AG04450 (cell line): ENCODE measurements around the gene PAK2. TPM values are rescaled to one million over a fixed set of nuclear protein-coding genes. Genes with fewer than 3 reads are reported as not detected.
"Not testable (repeated sequence)": the region's sequence is repeated elsewhere in the genome, so short reads cannot be mapped to it uniquely, and the experiment has no call there.

Experiments used
- CTCF ChIA-PET: fragments of 300-600, 350-600 bp; formaldehyde crosslinking; extraction: SDS; loops from one replicate; lab custom pipeline; 2022; ENCODE audit warnings: antibody characterized with exemption, inconsistent platforms; lab: Charles Lee
- POLR2A ChIA-PET: fragments of 350-600 bp; formaldehyde crosslinking; extraction: SDS; loops from one replicate; lab custom pipeline; 2021; ENCODE audit warnings: antibody characterized with exemption, inconsistent platforms; lab: Yijun Ruan, JAX
- DNase-seq: peaks from one replicate; pipeline ENCODE4 v3.0.0-alpha.2; 2011; ENCODE audit warnings: low read depth, low spot score
- H3K27ac ChIP-seq: one replicate; pipeline ENCODE4 v1.5.1; 2012; ENCODE audit warnings: low read depth, low read length, control low read depth
- H3K27me3 ChIP-seq: one replicate; pipeline ENCODE4 v1.6.0; 2012; ENCODE audit warnings: low read length; ENCODE audit not compliant: control insufficient read depth, insufficient read depth
- H3K4me3 ChIP-seq: 2 replicates; pipeline ENCODE4 v1.5.1; 2011; ENCODE audit warnings: mild to moderate bottlenecking, low read depth, low read length, control low read depth
- H3K9me3 ChIP-seq: 2 replicates; pipeline ENCODE4 v1.5.1; 2012; ENCODE audit warnings: low read length; ENCODE audit not compliant: control insufficient read depth, insufficient read depth
- CTCF ChIP-seq: IDR thresholded peaks from 2 replicates; pipeline ENCODE4 v1.5.1; 2011; ENCODE audit warnings: low read depth, low read length, control low read depth, inconsistent platforms
- polyA plus RNA-seq: library from polyadenylated mRNA; depleted of rRNA; stranded (reverse); fragments of >200 nt; gene quantifications from 2 replicates; pipeline ENCODE4 v1.2.3, GENCODE V29; 2011

PAK2 gene
- polyA plus RNA-seq, 1 experiment, result 51.0 TPM

- TF ChIP-seq CTCF, result no peak
- Histone ChIP-seq H3K4me3 (no peak overlapping the region), H3K27me3 (no peaks in the 10 kb centered on the region), H3K9me3 (no peaks in the 10 kb centered on the region), H3K27ac (no peak overlapping the region)
- CTCF ChIA-PET, result interaction anchor here (0.6 to 1.2 kb wide), 3 partner anchors 35 to 507 kb away, joined by 3 to 4 read pairs (median 3); no protein-coding TSS in a partner anchor
- POLR2A ChIA-PET, result no interaction called here
- no peak for DNase-seq
These were observed 95.4 kb downstream of the PAK2 start for GRCh38 chr3:196835086-196835485.

- H3K9me3 ChIP-seq, H3K4me3 ChIP-seq, H3K27me3 ChIP-seq, H3K27ac ChIP-seq, POLR2A ChIA-PET, CTCF ChIA-PET, DNase-seq: not testable (repeated sequence)
These were observed 97.0 kb downstream of the PAK2 start for GRCh38 chr3:196836626-196837025.

- Histone ChIP-seq H3K27me3 (no peaks in the 10 kb centered on the region), H3K9me3 (no peaks in the 10 kb centered on the region), H3K4me3 (no peak overlapping the region), H3K27ac (no peak overlapping the region)
- ChIA-PET POLR2A (no interaction called here), CTCF (interaction anchor here (0.7 to 1.2 kb wide), 5 partner anchors 10 to 133 kb away, joined by 3 to 5 read pairs (median 4); no protein-coding TSS in a partner anchor)
- TF ChIP-seq CTCF, result peak; percentile 84
- peak; percentile 24 for DNase-seq
These were observed 98.3 kb downstream of the PAK2 start for GRCh38 chr3:196837819-196838420.

- H3K4me3 ChIP-seq, H3K9me3 ChIP-seq, CTCF ChIA-PET, H3K27me3 ChIP-seq, DNase-seq, H3K27ac ChIP-seq, POLR2A ChIA-PET: not testable (repeated sequence)
These were observed 99.7 kb downstream of the PAK2 start for GRCh38 chr3:196839351-196839750.

- ChIA-PET POLR2A (no interaction called here), CTCF (no interaction called here)
- Histone ChIP-seq H3K9me3 (no peaks in the 10 kb centered on the region), H3K27me3 (no peaks in the 10 kb centered on the region), H3K4me3 (no peak overlapping the region), H3K27ac (no peak overlapping the region)
- no peak for TF ChIP-seq CTCF
- DNase-seq, result no peak
These were observed 103.1 kb downstream of the PAK2 start for GRCh38 chr3:196842567-196843434.
